Upper lobe of left lung (tissue), 4 donors: ENCODE results near the gene GRIK4.

Source experiments
- CTCF ChIP-seq, 6 experiments: fragments of 450-650 bp in 4 of 6; fragments of 200-600 bp in 2 of 6; sonication (generic) in 2 of 6; IDR thresholded peaks; one replicate each; pipeline ENCODE4 v1.5.1; 2016 to 2019; ENCODE audit warnings: antibody characterized with exemption in 6 of 6
- EP300 ChIP-seq, 4 donors: sonication (generic); formaldehyde crosslinking; IDR thresholded peaks; one replicate each; pipeline ENCODE4 v1.5.1; 2017; ENCODE audit warnings: antibody characterized with exemption in 4 of 4, control low read depth in 2 of 4
- POLR2A ChIP-seq, 4 donors: fragments of 450-650 bp; IDR thresholded peaks; one replicate each; pipeline ENCODE4 v1.5.1; 2016 to 2017; ENCODE audit warnings: antibody characterized with exemption in 4 of 4, mild to moderate bottlenecking in 2 of 4
- POLR2AphosphoS5 ChIP-seq, 2 donors: sonication (generic); formaldehyde crosslinking; IDR thresholded peaks; one replicate each; pipeline ENCODE4 v1.5.1; 2017; ENCODE audit warnings: antibody characterized with exemption in 2 of 2

- no peak for TF ChIP-seq CTCF (IDR thresholded peaks at IDR 0.05)
- no peak for TF ChIP-seq EP300 (IDR thresholded peaks at IDR 0.05)
- no peak for TF ChIP-seq POLR2A (IDR thresholded peaks at IDR 0.05)
- no peak for TF ChIP-seq POLR2AphosphoS5 (IDR thresholded peaks at IDR 0.05)
Measured at GRCh38 chr11:120827820-120828219, 316.3 kb downstream of the GRIK4 start.
